Endothelial cell (in vitro differentiated cells): ENCODE measurements around the gene KRTAP9-6. TPM values are rescaled to one million over a fixed set of nuclear protein-coding genes. Genes with fewer than 3 reads are reported as not detected.

ENCODE experiments used
- DNase-seq: peaks from one replicate; pipeline ENCODE4 v3.0.0; 2021; ENCODE audit warnings: low spot score
- H3K27ac Mint-ChIP-seq: one replicate; pipeline ENCODE4 v1.8.0; 2021; ENCODE audit warnings: mixed read lengths, inconsistent platforms; ENCODE audit not compliant: unreplicated experiment
- H3K27me3 Mint-ChIP-seq: one replicate; pipeline ENCODE4 v1.8.0; 2021; ENCODE audit warnings: mild to moderate bottlenecking, moderate library complexity, mixed read lengths, inconsistent platforms; ENCODE audit not compliant: unreplicated experiment
- H3K36me3 Mint-ChIP-seq: one replicate; pipeline ENCODE4 v1.8.0; 2021; ENCODE audit warnings: mild to moderate bottlenecking, low read depth, mixed read lengths, inconsistent platforms; ENCODE audit not compliant: unreplicated experiment
- H3K4me1 Mint-ChIP-seq: one replicate; pipeline ENCODE4 v1.8.0; 2021; ENCODE audit warnings: mild to moderate bottlenecking, mixed read lengths, inconsistent platforms; ENCODE audit not compliant: unreplicated experiment
- H3K4me3 Mint-ChIP-seq: one replicate; pipeline ENCODE4 v1.8.0; 2021; ENCODE audit warnings: mild to moderate bottlenecking, mixed read lengths, inconsistent platforms; ENCODE audit not compliant: unreplicated experiment
- H3K9me3 Mint-ChIP-seq: one replicate; pipeline ENCODE4 v1.8.0; 2021; ENCODE audit warnings: mixed read lengths, inconsistent platforms; ENCODE audit not compliant: unreplicated experiment
- CTCF ChIP-seq: fragments of 200-600 bp; sonication (generic); IDR thresholded peaks from one replicate; pipeline ENCODE4 v1.5.0; 2021; ENCODE audit warnings: antibody characterized with exemption; ENCODE audit not compliant: unreplicated experiment
- total RNA-seq: library from RNA; stranded (reverse); fragmentation: NEBNext Ultra II Directional; extraction: Animal tissue kit (Norgen Biotek cat#: 25700); gene quantifications from one replicate; pipeline ENCODE4 v1.2.1, GENCODE V29; 2021; ENCODE audit not compliant: unreplicated experiment

Gene KRTAP9-6
- total RNA-seq, 1 donor from 2014 or later = not detected

- H3K4me3 Mint-ChIP-seq = no peak overlapping the region
- no peaks in the 10 kb centered on the region for H3K9me3 Mint-ChIP-seq
- peaks cover 4% of the 10 kb centered on the region for H3K27me3 Mint-ChIP-seq
- peaks cover 4% of the 10 kb centered on the region for H3K36me3 Mint-ChIP-seq
- no peak overlapping the region for H3K27ac Mint-ChIP-seq
- DNase-seq = no peak
- peaks cover 11% of the 10 kb centered on the region for H3K4me1 Mint-ChIP-seq
- no peak for TF ChIP-seq CTCF
These were observed 37.8 kb downstream of the KRTAP9-6 start for GRCh38 chr17:41302981-41303380.

DNA sequence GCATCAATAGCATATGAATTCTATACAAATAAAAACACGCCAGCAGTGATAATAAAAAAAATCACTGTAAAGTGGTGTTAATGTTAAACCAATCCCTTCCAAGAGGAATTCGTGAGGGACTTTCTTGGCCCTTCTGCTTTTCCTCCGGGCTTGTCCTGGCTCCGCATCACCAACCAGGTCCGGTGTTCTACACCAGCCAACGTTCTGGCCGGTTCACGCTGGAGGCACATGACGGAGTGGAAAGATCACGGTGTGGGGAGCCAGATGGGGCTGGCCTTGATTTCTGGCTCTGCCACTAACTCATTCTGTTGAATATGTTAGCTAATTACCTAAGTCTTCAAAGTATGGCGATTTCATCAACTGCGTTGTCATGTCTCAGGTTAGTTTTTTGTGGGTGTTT, 38.9 kb downstream of the KRTAP9-6 start:
- peaks cover 15% of the 10 kb centered on the region for H3K4me1 Mint-ChIP-seq
- peaks cover 4% of the 10 kb centered on the region for H3K27me3 Mint-ChIP-seq
- no peak for TF ChIP-seq CTCF
- H3K4me3 Mint-ChIP-seq = no peak overlapping the region
- peaks cover 6% of the 10 kb centered on the region for H3K36me3 Mint-ChIP-seq
- DNase-seq = no peak
- H3K9me3 Mint-ChIP-seq = no peaks in the 10 kb centered on the region
- no peak overlapping the region for H3K27ac Mint-ChIP-seq

GRCh38 chr17:41307647-41308046, 42.5 kb downstream of the KRTAP9-6 start:
- Mint-ChIP-seq H3K27ac (no peak overlapping the region), H3K36me3 (peaks cover 6% of the 10 kb centered on the region), H3K9me3 (no peaks in the 10 kb centered on the region), H3K4me3 (no peak overlapping the region), H3K4me1 (peaks cover 15% of the 10 kb centered on the region), H3K27me3 (peaks cover 8% of the 10 kb centered on the region)
- DNase-seq = no peak
- TF ChIP-seq CTCF = no peak

- Mint-ChIP-seq H3K4me1 (peaks cover 15% of the 10 kb centered on the region), H3K36me3 (peaks cover 6% of the 10 kb centered on the region), H3K9me3 (no peaks in the 10 kb centered on the region), H3K4me3 (no peak overlapping the region), H3K27me3 (peaks cover 8% of the 10 kb centered on the region), H3K27ac (no peak overlapping the region)
- no peak for DNase-seq
- TF ChIP-seq CTCF = no peak
These were observed 43.2 kb downstream of the KRTAP9-6 start for GRCh38 chr17:41308251-41308917.

GRCh38 chr17:41308918-41309359, 43.8 kb downstream of the KRTAP9-6 start, which contains the start of gene KRTAP16-1:
Gene KRTAP16-1, minus strand, starts transcription at chr17:41309309. Its CDS starts 56 bp downstream, at chr17:41309253.
- no peak within 1 kb of the TSS for H3K27ac Mint-ChIP-seq
- DNase-seq = no peak
- no peak for TF ChIP-seq CTCF
- H3K27me3 Mint-ChIP-seq = peaks cover 8% of the 10 kb centered on the region
- H3K9me3 Mint-ChIP-seq = no peaks in the 10 kb centered on the region
- H3K4me3 Mint-ChIP-seq = no peak within 1 kb of the TSS
- H3K36me3 Mint-ChIP-seq = peaks cover 6% of the 10 kb centered on the region
- H3K4me1 Mint-ChIP-seq = peaks cover 15% of the 10 kb centered on the region
